Mesendoderm (in vitro differentiated cells): Measurements from ENCODE around the gene SUMF1.
A peak's percentile ranks its signal among the peaks of the same experiment; 100 is the strongest.

Experiments
- DNase-seq: peaks from one replicate; pipeline ENCODE4 v3.0.0; 2013
- H2AK5ac ChIP-seq: 2 replicates; pipeline ENCODE4 v1.6.1; 2013; ENCODE audit warnings: low read length, inconsistent platforms
- H2BK120ac ChIP-seq: 2 replicates; pipeline ENCODE4 v1.6.1; 2013; ENCODE audit warnings: low read depth, mild to moderate bottlenecking, low read length, moderate library complexity, mixed read lengths
- H2BK15ac ChIP-seq: replicated peaks from 2 replicates; pipeline ENCODE4 v1.6.1; 2013; ENCODE audit warnings: low read depth, mild to moderate bottlenecking, moderate library complexity
- H2BK5ac ChIP-seq: 2 replicates; pipeline ENCODE4 v1.6.1; 2013; ENCODE audit warnings: low read length, inconsistent platforms
- H3K18ac ChIP-seq: 2 replicates; pipeline ENCODE4 v1.6.1; 2013; ENCODE audit warnings: mild to moderate bottlenecking, low read length, mixed read lengths
- H3K23ac ChIP-seq: one replicate; pipeline ENCODE4 v1.6.1; 2013; ENCODE audit warnings: low read length
- H3K27ac ChIP-seq: 2 replicates; pipeline ENCODE4 v1.5.1; 2013; ENCODE audit warnings: low read depth, mild to moderate bottlenecking, inconsistent platforms, low read length, moderate library complexity
- H3K27me3 ChIP-seq: 2 replicates; pipeline ENCODE4 v1.6.1; 2013; ENCODE audit warnings: low read length, control low read depth, mild to moderate bottlenecking, inconsistent platforms; ENCODE audit not compliant: insufficient read depth, poor library complexity
- H3K36me3 ChIP-seq: 2 replicates; pipeline ENCODE4 v1.6.1; 2013; ENCODE audit warnings: low read length, inconsistent platforms; ENCODE audit not compliant: control insufficient read depth, insufficient read depth
- H3K4ac ChIP-seq: one replicate; pipeline ENCODE4 v1.6.1; 2013; ENCODE audit warnings: low read depth, mild to moderate bottlenecking, low read length, moderate library complexity
- H3K4me1 ChIP-seq: 2 replicates; pipeline ENCODE4 v1.6.1; 2013; ENCODE audit warnings: low read depth, low read length, inconsistent platforms; ENCODE audit not compliant: control insufficient read depth
- H3K4me2 ChIP-seq: 2 replicates; pipeline ENCODE4 v1.6.1; 2013; ENCODE audit warnings: low read length
- H3K4me3 ChIP-seq: 2 replicates; pipeline ENCODE4 v1.5.1; 2013; ENCODE audit warnings: mild to moderate bottlenecking, low read length
- H3K56ac ChIP-seq: one replicate; pipeline ENCODE4 v1.6.1; 2013; ENCODE audit warnings: low read length
- H3K79me1 ChIP-seq: 2 replicates; pipeline ENCODE4 v1.6.1; 2013; ENCODE audit warnings: low read length, inconsistent platforms
- H3K79me2 ChIP-seq: 2 replicates; pipeline ENCODE4 v1.6.1; 2013; ENCODE audit warnings: mild to moderate bottlenecking, low read length; ENCODE audit not compliant: control insufficient read depth, insufficient read depth
- H3K9ac ChIP-seq: 2 replicates; pipeline ENCODE4 v1.6.1; 2013; ENCODE audit warnings: low read length, inconsistent platforms
- H4K5ac ChIP-seq: one replicate; pipeline ENCODE4 v1.6.1; 2013; ENCODE audit warnings: low read length
- H4K8ac ChIP-seq: one replicate; pipeline ENCODE4 v1.6.1; 2013; ENCODE audit warnings: low read depth, mild to moderate bottlenecking, control low read depth, low read length, moderate library complexity
- WGBS: extraction: QIAGEN DNeasy Blood & Tissue Kit; methylation state at CpG from one replicate; pipeline ENCODE4 v1.1.7; 2013; ENCODE audit warnings: low lambda C conversion rate, missing lambda C conversion rate; ENCODE audit not compliant: insufficient coverage; ENCODE audit errors: extremely low coverage; 5-methylcytosine and 5-hydroxymethylcytosine counted together

SUMF1 gene

DNA sequence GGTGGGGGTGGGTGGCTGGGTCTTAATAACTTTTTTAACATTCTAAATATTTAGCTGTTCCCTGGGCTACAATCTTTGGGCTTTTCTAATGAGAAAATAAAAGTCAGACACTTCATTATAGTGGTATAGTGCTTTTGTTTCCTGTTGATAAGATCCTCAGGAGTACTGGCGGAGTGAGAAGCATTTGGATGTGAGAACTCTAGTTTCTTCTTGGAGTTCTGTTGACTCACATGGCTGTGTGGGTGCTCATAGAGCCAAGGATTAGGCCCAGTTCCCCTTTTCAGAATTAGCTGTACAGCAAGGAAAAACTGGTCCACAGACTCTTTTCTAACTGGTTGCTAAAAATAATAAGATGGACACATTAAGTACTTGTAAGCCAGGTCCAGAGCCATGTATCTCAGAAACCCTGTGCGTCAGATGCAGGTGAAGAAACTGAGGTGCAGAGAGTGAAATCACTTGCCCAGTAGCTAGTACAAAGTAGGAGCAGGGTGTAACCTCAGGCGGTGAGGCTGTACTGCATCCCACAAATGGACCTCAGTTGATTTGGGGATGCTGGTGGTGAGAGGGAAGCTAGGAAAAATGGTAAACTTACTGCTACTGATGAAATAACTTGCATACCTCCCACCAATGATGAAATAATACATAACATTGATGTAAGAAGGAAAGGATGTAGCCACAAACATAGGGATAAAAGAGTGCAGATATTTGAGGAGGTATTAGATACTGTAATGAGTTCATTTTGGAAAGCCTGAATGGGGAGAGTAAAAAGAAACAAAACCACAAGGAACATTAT lies 28.4 kb upstream of the SUMF1 start:
- no peak overlapping the region for H3K4me3 ChIP-seq
- DNase-seq: no peak
- no peaks in the 10 kb centered on the region for H3K36me3 ChIP-seq
- no peak overlapping the region for H2AK5ac ChIP-seq
- H2BK5ac ChIP-seq: no peak overlapping the region
- H3K4me2 ChIP-seq: no peak overlapping the region
- no peak overlapping the region for H3K9ac ChIP-seq
- H3K18ac ChIP-seq: no peak overlapping the region
- H2BK15ac ChIP-seq: no peak overlapping the region
- H4K8ac ChIP-seq: no peak overlapping the region
- no CpG with 5 or more reads among the region's 3 CpGs for WGBS
- no peak overlapping the region for H3K4ac ChIP-seq
- no peak overlapping the region for H3K23ac ChIP-seq
- H3K27ac ChIP-seq: no peak overlapping the region
- no peak overlapping the region for H4K5ac ChIP-seq
- H3K79me2 ChIP-seq: no peaks in the 10 kb centered on the region
- no peaks in the 10 kb centered on the region for H3K27me3 ChIP-seq
- no peaks in the 10 kb centered on the region for H3K79me1 ChIP-seq
- H3K4me1 ChIP-seq: no peaks in the 10 kb centered on the region
- no peak overlapping the region for H2BK120ac ChIP-seq
- H3K56ac ChIP-seq: no peak overlapping the region

DNA sequence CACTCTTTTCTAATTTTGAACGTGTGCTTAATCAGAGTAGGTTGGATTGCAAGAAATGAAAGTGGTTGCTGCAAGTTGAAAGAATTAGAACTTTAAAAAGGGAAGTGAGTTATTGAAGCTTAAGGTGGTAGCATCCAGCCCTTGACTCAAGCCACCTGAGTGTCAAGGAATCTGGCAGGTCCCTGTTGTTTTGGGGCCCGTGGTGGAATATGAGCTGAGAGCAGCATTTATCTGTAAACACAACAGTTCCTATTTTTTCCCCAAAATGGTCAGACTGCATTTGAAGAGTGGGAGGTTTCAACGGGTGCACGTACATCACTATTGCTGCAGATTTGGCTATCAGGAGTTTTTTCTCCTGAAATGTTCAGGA lies 27.8 kb upstream of the SUMF1 start:
- Histone ChIP-seq H2BK15ac (no peak overlapping the region), H4K5ac (no peak overlapping the region), H4K8ac (no peak overlapping the region), H3K36me3 (no peaks in the 10 kb centered on the region), H3K56ac (no peak overlapping the region), H3K4me2 (no peak overlapping the region), H3K23ac (no peak overlapping the region), H3K27ac (no peak overlapping the region), H2BK5ac (no peak overlapping the region), H3K4me3 (no peak overlapping the region), H2BK120ac (no peak overlapping the region), H3K27me3 (no peaks in the 10 kb centered on the region), H3K79me2 (no peaks in the 10 kb centered on the region), H3K4ac (no peak overlapping the region), H3K79me1 (no peaks in the 10 kb centered on the region), H2AK5ac (no peak overlapping the region), H3K18ac (no peak overlapping the region), H3K4me1 (no peaks in the 10 kb centered on the region), H3K9ac (no peak overlapping the region)
- no CpG with 5 or more reads among the region's 4 CpGs for WGBS
- no peak for DNase-seq

DNA sequence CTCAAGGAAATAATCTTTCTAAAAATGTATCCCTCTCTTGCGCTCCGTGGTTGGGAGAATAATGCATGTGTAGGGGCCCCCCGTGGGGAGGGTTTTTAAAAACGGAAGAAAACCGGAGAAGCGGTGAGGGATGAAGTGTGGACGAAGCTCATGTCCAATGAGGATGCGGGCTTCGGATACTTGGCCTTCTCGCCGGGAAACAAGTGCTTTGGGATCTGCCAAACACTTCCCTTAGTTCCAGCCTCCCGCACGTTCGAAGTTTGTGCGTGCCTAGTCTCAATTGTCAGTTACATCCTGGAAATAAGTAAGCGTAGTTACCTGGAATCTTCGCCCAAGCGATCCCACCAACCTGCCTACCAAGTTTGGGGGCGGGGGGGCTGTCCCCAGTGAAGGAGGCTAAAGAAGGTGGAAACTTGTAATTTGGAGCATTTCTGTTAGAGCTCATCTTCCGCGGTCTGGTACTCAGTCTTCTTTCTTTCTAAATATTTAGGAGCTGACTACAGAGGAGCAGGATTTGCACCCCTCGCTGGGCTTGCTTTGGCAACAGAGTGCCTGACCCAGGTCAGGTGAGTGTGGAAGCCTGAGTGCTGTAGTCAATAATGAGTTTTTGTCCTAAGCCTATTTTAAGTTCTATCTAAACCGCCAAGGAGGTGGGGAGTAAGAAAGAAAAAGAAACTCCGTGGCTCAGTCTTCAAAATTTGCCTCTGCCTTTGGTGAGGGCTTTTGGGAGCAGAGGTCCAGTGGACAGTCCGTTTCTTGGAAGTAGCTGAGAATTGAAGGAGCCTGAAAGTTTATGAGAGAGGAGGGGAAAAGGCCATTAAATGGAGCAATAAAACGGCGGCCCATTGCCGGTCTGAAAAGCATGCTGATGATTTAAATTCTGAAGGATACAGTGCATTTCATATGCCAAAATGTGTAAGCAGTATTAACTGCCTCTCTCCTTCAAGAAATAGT lies 27.1 kb upstream of the SUMF1 start:
- no peak overlapping the region for H4K8ac ChIP-seq
- no peak overlapping the region for H2AK5ac ChIP-seq
- no peaks in the 10 kb centered on the region for H3K4me1 ChIP-seq
- no CpG with 5 or more reads among the region's 28 CpGs for WGBS
- peak overlapping the region; percentile 82 for H3K4me2 ChIP-seq
- H2BK5ac ChIP-seq: no peak overlapping the region
- no peak overlapping the region for H3K23ac ChIP-seq
- no peak overlapping the region for H3K27ac ChIP-seq
- no peaks in the 10 kb centered on the region for H3K79me2 ChIP-seq
- no peak overlapping the region for H2BK120ac ChIP-seq
- no peaks in the 10 kb centered on the region for H3K79me1 ChIP-seq
- H3K18ac ChIP-seq: no peak overlapping the region
- no peaks in the 10 kb centered on the region for H3K27me3 ChIP-seq
- H3K9ac ChIP-seq: peak overlapping the region; percentile 33
- DNase-seq: peak; percentile 33
- H3K56ac ChIP-seq: peak overlapping the region; percentile 43
- peak overlapping the region; percentile 15 for H3K4me3 ChIP-seq
- H3K36me3 ChIP-seq: no peaks in the 10 kb centered on the region
- H3K4ac ChIP-seq: no peak overlapping the region
- H4K5ac ChIP-seq: no peak overlapping the region
- no peak overlapping the region for H2BK15ac ChIP-seq

DNA sequence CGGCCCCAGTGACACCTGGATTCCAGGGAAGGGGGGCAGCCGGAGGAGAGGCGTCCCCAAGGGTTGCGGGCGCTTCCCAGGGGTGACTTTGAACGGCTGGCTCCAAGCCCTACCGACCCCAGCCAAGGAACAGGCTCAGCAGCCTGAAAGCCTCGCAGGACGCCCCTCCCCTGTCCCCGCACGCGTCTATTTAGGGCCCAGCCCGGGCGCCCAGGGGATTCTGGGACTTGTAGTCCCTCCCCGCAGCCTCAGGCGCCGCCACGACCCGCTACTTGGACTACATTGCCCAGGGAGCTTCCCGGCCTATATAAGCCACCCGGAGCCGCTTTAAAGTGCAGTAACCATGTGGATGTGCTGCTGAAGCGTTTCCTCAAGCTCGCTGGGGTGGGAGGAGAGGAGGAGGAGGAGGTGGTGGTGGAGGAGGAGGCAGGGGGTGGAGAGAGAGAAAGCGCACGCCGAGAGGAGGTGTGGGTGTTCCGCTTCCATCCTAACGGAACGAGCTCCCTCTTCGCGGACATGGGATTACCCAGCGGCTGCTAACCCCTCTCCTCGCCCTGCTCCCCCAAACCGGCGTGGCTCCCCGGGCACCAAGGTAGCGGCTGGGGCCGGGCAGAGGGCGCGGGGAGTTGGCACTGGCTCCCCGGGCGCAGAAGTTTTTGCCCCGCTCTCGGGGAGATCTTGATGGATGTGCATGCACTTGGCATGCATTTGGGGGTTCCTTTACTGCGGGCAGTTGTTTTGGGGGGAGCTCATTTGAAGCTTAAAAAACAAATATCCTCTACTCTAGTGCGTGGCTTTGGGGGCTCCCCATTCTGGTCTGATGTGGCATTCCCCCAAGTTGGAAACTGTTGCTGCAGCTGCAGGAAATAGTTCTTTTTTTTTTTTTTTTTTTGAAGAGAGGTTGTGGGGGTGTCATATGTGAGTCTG lies 26.2 kb upstream of the SUMF1 start, which contains the start of gene ITPR1:
TSS of gene ITPR1 (plus strand) at position 335 of the 927 bp plus-strand sequence. CDS start 23,144 bp downstream, outside the sequence.
- Histone ChIP-seq H3K9ac (peak within 1 kb of the TSS; percentile 70), H2BK5ac (no peak within 1 kb of the TSS), H2BK120ac (peak within 1 kb of the TSS; percentile 35), H3K27ac (peak within 1 kb of the TSS; percentile 40), H3K4ac (no peak within 1 kb of the TSS), H3K4me2 (peak within 1 kb of the TSS; percentile 89), H3K36me3 (no peaks in the 10 kb centered on the region), H3K4me3 (peak within 1 kb of the TSS; percentile 58), H3K23ac (no peak within 1 kb of the TSS), H2BK15ac (no peak within 1 kb of the TSS), H3K56ac (peak within 1 kb of the TSS; percentile 80), H4K8ac (no peak within 1 kb of the TSS), H2AK5ac (no peak within 1 kb of the TSS), H3K4me1 (no peaks in the 10 kb centered on the region), H3K79me1 (no peaks in the 10 kb centered on the region), H3K18ac (peak within 1 kb of the TSS; percentile 96), H3K79me2 (no peaks in the 10 kb centered on the region), H4K5ac (no peak within 1 kb of the TSS), H3K27me3 (no peaks in the 10 kb centered on the region)
- peak; percentile 100 for DNase-seq
- no CpG with 5 or more reads among the region's 47 CpGs for WGBS

DNA sequence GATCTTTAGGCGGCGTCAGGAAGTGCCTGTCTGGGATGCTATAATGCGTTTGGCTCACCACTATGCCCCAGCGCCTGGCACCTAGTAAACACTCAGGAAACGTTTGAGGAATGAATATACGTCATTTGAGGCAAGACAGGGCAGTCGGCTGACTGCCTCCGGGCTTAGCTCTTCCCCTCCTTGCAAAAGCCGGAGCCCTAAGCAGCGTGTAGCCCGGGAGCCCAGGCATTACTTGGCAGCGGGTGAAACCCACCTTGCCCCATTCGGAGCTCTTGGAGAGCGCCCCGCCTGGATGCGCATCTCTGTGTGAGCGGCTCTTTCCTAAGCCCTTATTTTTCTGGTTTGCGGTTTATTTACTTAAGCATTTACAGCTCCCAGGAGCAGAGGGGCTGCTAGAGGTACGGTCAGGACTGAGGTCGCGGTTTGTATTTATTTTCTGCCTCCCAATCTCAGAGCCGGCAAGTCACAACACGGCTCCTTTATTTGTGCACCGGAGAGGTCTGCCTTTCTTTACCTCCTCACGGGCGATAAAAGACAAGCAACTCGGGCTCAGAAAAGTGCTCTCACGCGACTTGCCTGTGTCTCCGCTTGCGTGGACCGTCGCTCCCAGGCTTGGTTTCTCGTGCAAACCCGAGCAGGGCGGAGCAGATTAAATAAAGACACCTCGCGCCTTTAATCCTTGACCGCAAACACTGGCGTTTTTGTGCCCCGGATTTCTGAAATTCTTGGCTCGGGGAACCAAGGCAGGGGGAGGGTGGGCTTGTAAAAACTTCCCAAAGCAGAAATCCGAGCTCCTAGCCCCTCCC lies 25.3 kb upstream of the SUMF1 start:
- Histone ChIP-seq H3K27ac (peak overlapping the region; percentile 40), H3K79me1 (no peaks in the 10 kb centered on the region), H3K56ac (peak overlapping the region; percentile 80), H4K5ac (no peak overlapping the region), H3K9ac (peak overlapping the region; percentile 70), H4K8ac (no peak overlapping the region), H3K23ac (no peak overlapping the region), H2BK15ac (no peak overlapping the region), H3K18ac (peak overlapping the region; percentile 96), H3K4me2 (peak overlapping the region; percentile 89), H3K4ac (no peak overlapping the region), H2AK5ac (no peak overlapping the region), H3K27me3 (no peaks in the 10 kb centered on the region), H2BK120ac (peak overlapping the region; percentile 35), H3K4me3 (peak overlapping the region; percentile 52), H3K79me2 (no peaks in the 10 kb centered on the region), H3K36me3 (no peaks in the 10 kb centered on the region), H2BK5ac (no peak overlapping the region), H3K4me1 (no peaks in the 10 kb centered on the region)
- no CpG with 5 or more reads among the region's 43 CpGs for WGBS
- DNase-seq: peak; percentile 81
